ENCODE data around the gene SBSN.
"Not testable (repeated sequence)": the region's sequence is repeated elsewhere in the genome, so short reads cannot be mapped to it uniquely, and the experiment has no call there.

SBSN gene

GRCh38 chr19:35502751-35503150 lies 25.4 kb downstream of the SBSN start:
- no peak for DNase-seq

- no peak for DNase-seq
These were observed 26.4 kb downstream of the SBSN start for GRCh38 chr19:35501684-35502083.

- no peak for DNase-seq
These were observed 27.5 kb downstream of the SBSN start for GRCh38 chr19:35500611-35501010.

- DNase-seq, result no peak
These were observed 29.1 kb downstream of the SBSN start for GRCh38 chr19:35498984-35499527.

- no peak for DNase-seq
These were observed 29.9 kb downstream of the SBSN start for GRCh38 chr19:35498220-35498619.

GRCh38 chr19:35497406-35497805 lies 30.7 kb downstream of the SBSN start:
- DNase-seq, result no peak

GRCh38 chr19:35495107-35496064 lies 32.7 kb downstream of the SBSN start:
- DNase-seq, result peak; percentile 75

- no peak for DNase-seq
These were observed 34.1 kb downstream of the SBSN start for GRCh38 chr19:35493971-35494370.

- DNase-seq, result no peak
These were observed 36.2 kb downstream of the SBSN start for GRCh38 chr19:35491836-35492360.

- no peak for DNase-seq
These were observed 37.7 kb downstream of the SBSN start, which contains the start of gene KRTDAP for GRCh38 chr19:35490364-35490763. Gene KRTDAP (minus strand): TSS chr19:35490464. CDS start chr19:35490442, 22 bp downstream.

- no peak for DNase-seq
These were observed 39.4 kb downstream of the SBSN start for GRCh38 chr19:35488677-35489076.

GRCh38 chr19:35487656-35488182 lies 40.4 kb downstream of the SBSN start:
- no peak for DNase-seq

- DNase-seq, result no peak
These were observed 41.8 kb downstream of the SBSN start for GRCh38 chr19:35486268-35486708.

- DNase-seq, result no peak
These were observed 43.7 kb downstream of the SBSN start for GRCh38 chr19:35484252-35485036.

- no peak for DNase-seq
These were observed 45.0 kb downstream of the SBSN start for GRCh38 chr19:35483089-35483488.

- no peak for DNase-seq
These were observed 49.1 kb downstream of the SBSN start for GRCh38 chr19:35478794-35479677.

- DNase-seq, result no peak
These were observed 52.0 kb downstream of the SBSN start for GRCh38 chr19:35476149-35476548.

- DNase-seq, result not testable (repeated sequence)
These were observed 53.5 kb downstream of the SBSN start for GRCh38 chr19:35474594-35474993.

- DNase-seq, result no peak
These were observed 54.0 kb downstream of the SBSN start for GRCh38 chr19:35474104-35474503.
